ENCODE results near the gene INPP5A. TPM values are rescaled to one million over a fixed set of nuclear protein-coding genes. Genes with fewer than 3 reads are reported as not detected.

The INPP5A gene
- total and polyA plus RNA-seq, 9 of the 15 experiments (the other 6 are each of a cell fraction or from before 2014, with no cell fraction given): 0.66 to 11.6 (median 7.7) TPM

DNA sequence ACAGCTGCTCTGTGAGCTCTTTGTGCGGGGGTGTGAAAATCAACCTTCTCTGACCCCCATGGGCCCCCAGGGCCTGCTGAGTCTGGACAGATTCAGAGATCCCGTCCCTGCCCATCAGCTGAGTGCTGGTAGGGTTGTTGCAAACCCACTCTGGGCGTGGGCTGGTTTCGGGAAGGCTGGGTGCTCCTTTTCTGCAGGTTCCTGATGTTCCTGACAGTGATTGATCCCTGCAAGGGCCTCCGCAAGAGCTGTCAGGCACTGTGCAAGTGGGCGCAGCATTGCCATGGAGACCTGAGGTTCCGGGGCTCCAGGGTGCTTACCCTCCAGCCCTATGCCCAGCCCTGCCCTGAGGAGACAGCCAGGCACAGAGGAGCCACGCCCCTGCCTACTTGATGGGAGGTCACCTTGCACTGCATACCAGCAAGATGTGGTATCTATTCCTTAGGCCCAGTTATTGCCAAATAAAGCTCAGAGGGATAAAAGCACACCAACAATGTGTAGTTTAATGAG lies 44.3 kb upstream of the INPP5A start:
- ATAC-seq: no peak
- TF ChIP-seq NFIX (CRISPR knock-in tag; IDR thresholded peaks at IDR 0.05; ENCODE audit: low read depth): no peak
- TF ChIP-seq CSDE1 (IDR thresholded peaks at IDR 0.05): no peak
- TF ChIP-seq, protein P1, sequence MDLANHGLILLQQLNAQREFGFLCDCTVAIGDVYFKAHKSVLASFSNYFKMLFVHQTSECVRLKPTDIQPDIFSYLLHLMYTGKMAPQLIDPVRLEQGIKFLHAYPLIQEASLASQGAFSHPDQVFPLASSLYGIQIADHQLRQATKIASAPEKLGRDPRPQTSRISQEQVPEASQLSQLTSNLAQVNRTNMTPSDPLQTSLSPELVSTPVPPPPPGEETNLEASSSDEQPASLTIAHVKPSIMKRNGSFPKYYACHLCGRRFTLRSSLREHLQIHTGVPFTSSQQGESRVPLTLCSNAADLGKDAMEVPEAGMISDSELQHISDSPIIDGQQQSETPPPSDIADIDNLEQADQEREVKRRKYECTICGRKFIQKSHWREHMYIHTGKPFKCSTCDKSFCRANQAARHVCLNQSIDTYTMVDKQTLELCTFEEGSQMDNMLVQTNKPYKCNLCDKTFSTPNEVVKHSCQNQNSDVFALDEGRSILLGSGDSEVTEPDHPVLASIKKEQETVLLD (IDR thresholded peaks at IDR 0.05): no peak
- TF ChIP-seq POLR2AphosphoS2 (IDR thresholded peaks at IDR 0.05; ENCODE audit: low read length): no peak
- TF ChIP-seq ZKSCAN1 (IDR thresholded peaks at IDR 0.05; ENCODE audit: low read depth, low read length): no peak
- TF ChIP-seq ESRRB (CRISPR knock-in tag; IDR thresholded peaks at IDR 0.05; ENCODE audit: borderline replicate concordance): no peak
- no peak for TF ChIP-seq HSF4 (CRISPR knock-in tag; IDR thresholded peaks at IDR 0.05; ENCODE audit: borderline replicate concordance)
- TF ChIP-seq MEF2A (IDR thresholded peaks at IDR 0.05; ENCODE audit: control insufficient read depth, low read depth, low read length): no peak
- in situ Hi-C loops (cut with MboI): no loop called here
- H3K4me2 ChIP-seq (ENCODE audit: insufficient read depth, low read length): no peak overlapping the region
- H3K36me3 ChIP-seq (ENCODE audit: control insufficient read depth, insufficient read depth, low read length): no peaks in the 10 kb centered on the region
- ChIA-PET POLR2A (interaction anchor here (0.6 to 0.7 kb wide), 2 partner anchors 20 to 31 kb away, joined by 3 to 5 read pairs; no protein-coding TSS in a partner anchor), CTCF (ENCODE audit: low intra/inter-chr PET ratio) (no interaction called here)
- intact Hi-C loops (cut with micrococcal nuclease): no loop called here
- H3K79me2 ChIP-seq (ENCODE audit: control insufficient read depth, insufficient read depth, low read length): no peaks in the 10 kb centered on the region
- no peak overlapping the region for H3K9ac ChIP-seq (ENCODE audit: insufficient read depth in 1 of 2, low read depth in 2 of 2, low read length in 2 of 2)
- no peak for FAIRE-seq
- H3K4me1 ChIP-seq (replicated peaks in 1 of 2; ENCODE audit: control insufficient read depth in 2 of 2, insufficient read depth in 2 of 2, low read length in 2 of 2): peaks cover 0 to 5% of the 10 kb centered on the region in 2 experiments; a peak in 2 of 5 replicates
- H3K27ac ChIP-seq (ENCODE audit: extremely low read depth, low read depth, low read length): no peak overlapping the region
- peaks cover 18 to 59% of the 10 kb centered on the region in 2 experiments; a peak in 3 of 5 replicates for H3K27me3 ChIP-seq (ENCODE audit: control insufficient read depth in 2 of 2, insufficient read depth in 2 of 2, low read length in 2 of 2)
- DNase-seq (ENCODE audit: extremely low read depth in 1 of 4, low spot score in 3 of 4): no peak
- BruUV-seq (replicated peaks): no TSS peak
- no peak overlapping the region for H2AFZ ChIP-seq (ENCODE audit: low read depth, low read length)
- H4K20me1 ChIP-seq (replicated peaks; ENCODE audit: control insufficient read depth, insufficient read depth, low read length): no peaks in the 10 kb centered on the region
- H3K4me3 ChIP-seq: no peak overlapping the region
- no peaks in the 10 kb centered on the region for H3K9me3 ChIP-seq (replicated peaks; ENCODE audit: control insufficient read depth, insufficient read depth, low read depth, low read length)
- 6% methylated on average over 5 of the region's 8 CpGs for WGBS (ENCODE audit: insufficient coverage, low coverage, missing lambda C conversion rate)
- peaks cover 3% of the 10 kb centered on the region for H3K9me1 ChIP-seq (ENCODE audit: control insufficient read depth, insufficient read depth, low read length)

Measured in K562 (cell line).